ENCODE measurements around the gene TNS4. TPM values are rescaled to one million over a fixed set of nuclear protein-coding genes. Genes with fewer than 3 reads are reported as not detected.

The TNS4 gene
- total RNA-seq, 4 donors from 2014 or later, result 1.8 to 2.1 TPM; not detected in 2

- no peak for ATAC-seq (ENCODE audit: low FRiP score)
- TF ChIP-seq CTCF (IDR thresholded peaks at IDR 0.05), result no peak
- DNase-seq (ENCODE audit: low spot score), result no peak
Measured at GRCh38 chr17:40533896-40534295, 32.5 kb upstream of the TNS4 start.

- ATAC-seq (ENCODE audit: low FRiP score), result no peak
Measured at GRCh38 chr17:40532520-40533253, 31.3 kb upstream of the TNS4 start.

GRCh38 chr17:40531051-40531991 is 29.9 kb upstream of the TNS4 start:
- ATAC-seq (ENCODE audit: low FRiP score) (no peak), DNase-seq (ENCODE audit: low spot score) (no peak)
- no peak for TF ChIP-seq CTCF (IDR thresholded peaks at IDR 0.05)

More at GRCh38 chr17:40532520-40533253, 31.3 kb upstream of the TNS4 start:
- TF ChIP-seq CTCF (IDR thresholded peaks at IDR 0.05), result no peak
- no peak for DNase-seq (ENCODE audit: low spot score)

- ATAC-seq (ENCODE audit: low FRiP score) (no peak), DNase-seq (ENCODE audit: low spot score) (no peak)
- no peak for TF ChIP-seq CTCF (IDR thresholded peaks at IDR 0.05)
Measured at GRCh38 chr17:40530531-40530994, 29.1 kb upstream of the TNS4 start.

- no peak for ATAC-seq (ENCODE audit: low FRiP score)
- no peak for TF ChIP-seq CTCF (IDR thresholded peaks at IDR 0.05)
- DNase-seq (ENCODE audit: low spot score), result no peak
Measured at GRCh38 chr17:40529991-40530390, 28.6 kb upstream of the TNS4 start.

- TF ChIP-seq CTCF (IDR thresholded peaks at IDR 0.05), result no peak
- DNase-seq (ENCODE audit: low spot score) (no peak), ATAC-seq (ENCODE audit: low FRiP score) (no peak)
Measured at GRCh38 chr17:40528692-40529417, 27.4 kb upstream of the TNS4 start.

All from omental fat pad (tissue), 4 donors.